Pancreas (tissue), 10 donors: Measurements from ENCODE around the gene PAX8. TPM values are rescaled to one million over a fixed set of nuclear protein-coding genes. Genes with fewer than 3 reads are reported as not detected.

ENCODE experiments used
- ATAC-seq, 4 donors: fragments of 200-7000 bp; cut with Tn5 transposase; one replicate each; pipeline versions ENCODE4 v1.8.0 to v1.9.1; 2020; ENCODE audit warnings: mild to moderate bottlenecking in 4 of 4, moderate library complexity in 4 of 4
- DNase-seq, 6 donors: peaks; one replicate each; pipeline ENCODE4 v3.0.0-alpha.2; 2020
- FAIRE-seq: peaks from 2 replicates; lab custom pipeline; 2012; peaks lifted over from hg19 to GRCh38; lab: Jason Lieb, UNC
- H3K27ac ChIP-seq, 4 donors: fragments of 200-600 bp; sonication (generic); 1 replicate in 3 of 4; 2 replicates in 1 of 4; pipeline versions ENCODE4 v1.5.0 to v1.8.0; 2020
- H3K27me3 ChIP-seq, 4 donors: fragments of 200-600 bp; one replicate each; pipeline ENCODE4 v1.8.0; 2021
- H3K36me3 ChIP-seq, 3 donors: fragments of 200-600 bp; sonication (generic) in 1 of 3; one replicate each; pipeline versions ENCODE4 v1.5.0 to v1.8.0; 2020 to 2021
- H3K4me1 ChIP-seq, 3 donors: fragments of 200-600 bp; one replicate each; pipeline ENCODE4 v1.8.0; 2021
- H3K4me3 ChIP-seq, 4 donors: fragments of 200-600 bp; sonication (generic) in 2 of 4; one replicate each; pipeline versions ENCODE4 v1.5.0 to v1.8.0; 2020 to 2021
- H3K9me3 ChIP-seq, 4 donors: fragments of 200-600 bp; one replicate each; pipeline ENCODE4 v1.8.0; 2021
- CTCF ChIP-seq, 4 donors: fragments of 200-600 bp; sonication (generic) in 3 of 4; IDR thresholded peaks; one replicate each; pipeline versions ENCODE4 v1.5.0 to v1.8.0; 2021; ENCODE audit warnings: antibody characterized with exemption in 4 of 4
- WGBS, 2 donors: extraction: QIAGEN DNeasy Blood & Tissue Kit; methylation state at CpG; one replicate each; pipeline ENCODE4 v1.1.7; 2013; 5-methylcytosine and 5-hydroxymethylcytosine counted together
- intact Hi-C, 3 donors: fragments of 100-400 bp; cut with DNase I; formaldehyde crosslinking; loops; one replicate each; pipeline versions ENCODE4 v1.11.1 to v1.14.2; 2022
- polyA plus RNA-seq, 2 donors: library from polyadenylated mRNA; stranded (reverse); fragments of 200-250 nt; gene quantifications; one replicate each; pipeline ENCODE4 v1.2.3, GENCODE V29; 2013
- total RNA-seq, 6 donors: library from RNA; stranded (reverse); fragmentation: NEBNext Ultra II Directional in 4 of 6; extraction: Animal tissue kit (Norgen Biotek cat#: 25700) in 4 of 6; gene quantifications; one replicate each; pipeline versions ENCODE4 v1.2.1 to v1.2.4, GENCODE V29; 2021 to 2023
- donor health status: healthy with polysubstance abuse.
- donor health status: DM: no; HTN: no; CAD: no; lungs with moderate emphysema.
- donor health status: DM: no; HTN: no; CAD: no.
- donor health status: control.
- donor health status: control.
- donor health status: Bipolar disorder and iron deficiency.
- donor health status: DM: yes; HTN: yes; CAD: no.
- donor health status: DM: no; HTN: no; CAD: no.
- donor health status: DM: no; HTN: no; CAD: no.
- donor health status: DM: yes; HTN: yes; CAD: no.

PAX8 gene
- total and polyA plus RNA-seq, 8 donors, result 0.23 to 1.1 (median 0.55) TPM; not detected in 2

GRCh38 chr2:113206251-113206650, 72.5 kb downstream of the PAX8 start:
- Histone ChIP-seq H3K4me1 (peaks cover 0 to 4% (median 0%) of the 10 kb centered on the region in 3 donors), H3K4me3 (no peak overlapping the region), H3K36me3 (no peaks in the 10 kb centered on the region), H3K27me3 (no peaks in the 10 kb centered on the region), H3K27ac (peak overlapping the region in 2 of 4 donors; percentile 2 to 32), H3K9me3 (no peaks in the 10 kb centered on the region)
- WGBS, 2 donors, result 57 to 60% methylated on average over 6 of the region's 6 CpGs
- no peak for TF ChIP-seq CTCF (IDR thresholded peaks at IDR 0.05)
- no peak for FAIRE-seq
- no peak for DNase-seq
- intact Hi-C loops, result loop anchor here in 1 of 3 donors (10.0 kb wide), 1 partner anchor 169 kb away; no protein-coding TSS in a partner anchor
- peak in 1 of 4 donors; percentile 5 for ATAC-seq

GRCh38 chr2:113203901-113204519, 74.7 kb downstream of the PAX8 start:
- TF ChIP-seq CTCF (IDR thresholded peaks at IDR 0.05), result peak; percentile 52 to 77 (median 68)
- no peaks in the 10 kb centered on the region for H3K27me3 ChIP-seq
- H3K4me3 ChIP-seq, result no peak overlapping the region
- 22 to 34% methylated on average over 5 of the region's 5 CpGs for WGBS, 2 donors
- DNase-seq, result peak in 5 of 6 donors; percentile 55 to 81 (median 76)
- peak overlapping the region in 1 of 4 donors; percentile 15 for H3K27ac ChIP-seq
- no peaks in the 10 kb centered on the region for H3K9me3 ChIP-seq
- H3K4me1 ChIP-seq, result peaks cover 0 to 13% (median 5%) of the 10 kb centered on the region in 3 donors
- intact Hi-C loops, result loop anchor here in 2 of 3 donors (5.0 to 10.0 kb wide), 3 partner anchors 67 to 171 kb away; no protein-coding TSS in a partner anchor
- no peaks in the 10 kb centered on the region for H3K36me3 ChIP-seq
- FAIRE-seq, result no peak
- peak; percentile 32 to 82 (median 68) for ATAC-seq

GRCh38 chr2:113203217-113203530, 75.5 kb downstream of the PAX8 start:
- Histone ChIP-seq H3K27me3 (no peaks in the 10 kb centered on the region), H3K4me3 (no peak overlapping the region), H3K36me3 (no peaks in the 10 kb centered on the region), H3K9me3 (no peaks in the 10 kb centered on the region), H3K4me1 (peaks cover 0 to 14% (median 5%) of the 10 kb centered on the region in 3 donors), H3K27ac (no peak overlapping the region)
- DNase-seq, result no peak
- ATAC-seq, result no peak
- no peak for TF ChIP-seq CTCF (IDR thresholded peaks at IDR 0.05)
- intact Hi-C loops, result loop anchor here in 2 of 3 donors (5.0 to 10.0 kb wide), 3 partner anchors 66 to 172 kb away; no protein-coding TSS in a partner anchor
- no peak for FAIRE-seq

GRCh38 chr2:113202305-113203216, 76.2 kb downstream of the PAX8 start:
- Histone ChIP-seq H3K36me3 (no peaks in the 10 kb centered on the region), H3K4me1 (peaks cover 0 to 17% (median 5%) of the 10 kb centered on the region in 3 donors), H3K9me3 (no peaks in the 10 kb centered on the region), H3K4me3 (no peak overlapping the region), H3K27me3 (no peaks in the 10 kb centered on the region), H3K27ac (no peak overlapping the region)
- intact Hi-C loops, result loop anchor here in 2 of 3 donors (5.0 to 10.0 kb wide), 3 partner anchors 65 to 172 kb away; no protein-coding TSS in a partner anchor
- FAIRE-seq (no peak), ATAC-seq (no peak), DNase-seq (peak in 1 of 6 donors; percentile 66)
- TF ChIP-seq CTCF (IDR thresholded peaks at IDR 0.05), result no peak
- whole genome bisulfite sequencing, 2 donors, result 81% methylated on average over 13 of the region's 13 CpGs
